H7 (cell line): ENCODE measurements around the gene HSDL1. TPM values are rescaled to one million over a fixed set of nuclear protein-coding genes. Genes with fewer than 3 reads are reported as not detected.

Experiments
- DNase-seq: peaks from one replicate; pipeline ENCODE4 v3.0.0; 2012
- H3K27me3 ChIP-seq: 2 replicates; pipeline ENCODE4 v1.6.0; 2011; ENCODE audit warnings: mild to moderate bottlenecking, low read length; ENCODE audit not compliant: control insufficient read depth, insufficient read depth
- H3K36me3 ChIP-seq: replicated peaks from 2 replicates; pipeline ENCODE4 v1.5.1; 2011; ENCODE audit warnings: low read length; ENCODE audit not compliant: control insufficient read depth, insufficient read depth
- H3K4me3 ChIP-seq: 2 replicates; pipeline ENCODE4 v1.5.1; 2011; ENCODE audit warnings: low read depth, mild to moderate bottlenecking, control low read depth, low read length, moderate library complexity; ENCODE audit not compliant: insufficient read depth
- total RNA-seq: library from RNA; depleted of rRNA; stranded (reverse); fragments of >200 nt; shearing (Covaris generic); gene quantifications from 2 replicates; pipeline ENCODE4 v1.2.3, GENCODE V29; 2014

Gene HSDL1
- total RNA-seq, 1 experiment from 2014 or later: 44.5 TPM

DNA sequence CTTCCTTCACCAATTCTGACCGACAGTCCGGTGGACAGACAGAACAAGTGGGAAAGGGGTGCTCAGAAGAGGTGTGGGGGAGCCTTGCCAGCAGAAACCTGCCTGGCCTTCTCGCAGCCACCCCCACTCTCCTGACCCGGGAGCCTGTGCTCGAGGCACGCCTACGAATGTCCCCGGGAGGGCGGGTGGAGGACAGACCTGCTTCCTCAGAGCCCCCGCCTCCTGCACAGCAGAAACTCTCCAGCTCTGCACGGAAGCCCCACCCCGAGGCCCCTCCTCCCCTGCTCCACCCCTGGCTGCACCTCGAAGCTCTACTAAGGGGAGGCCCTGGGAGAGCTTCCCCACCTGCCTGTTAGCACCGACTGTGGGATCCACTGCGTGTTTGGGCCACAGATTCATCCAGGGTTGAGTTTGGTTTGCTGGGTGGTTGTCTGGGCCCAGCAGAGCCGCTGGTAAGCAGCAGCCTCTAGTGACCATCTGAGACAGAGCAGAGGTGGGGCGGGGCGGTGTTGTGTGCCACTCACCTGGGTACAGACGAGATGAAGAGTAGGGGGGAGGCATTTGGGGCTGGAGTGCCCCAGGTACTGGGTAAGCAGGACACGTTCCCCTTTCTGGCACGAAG, 35.7 kb upstream of the HSDL1 start:
- peak; percentile 43 for DNase-seq
- peaks cover 23% of the 10 kb centered on the region for H3K36me3 ChIP-seq
- H3K27me3 ChIP-seq: no peaks in the 10 kb centered on the region
- no peak overlapping the region for H3K4me3 ChIP-seq

DNA sequence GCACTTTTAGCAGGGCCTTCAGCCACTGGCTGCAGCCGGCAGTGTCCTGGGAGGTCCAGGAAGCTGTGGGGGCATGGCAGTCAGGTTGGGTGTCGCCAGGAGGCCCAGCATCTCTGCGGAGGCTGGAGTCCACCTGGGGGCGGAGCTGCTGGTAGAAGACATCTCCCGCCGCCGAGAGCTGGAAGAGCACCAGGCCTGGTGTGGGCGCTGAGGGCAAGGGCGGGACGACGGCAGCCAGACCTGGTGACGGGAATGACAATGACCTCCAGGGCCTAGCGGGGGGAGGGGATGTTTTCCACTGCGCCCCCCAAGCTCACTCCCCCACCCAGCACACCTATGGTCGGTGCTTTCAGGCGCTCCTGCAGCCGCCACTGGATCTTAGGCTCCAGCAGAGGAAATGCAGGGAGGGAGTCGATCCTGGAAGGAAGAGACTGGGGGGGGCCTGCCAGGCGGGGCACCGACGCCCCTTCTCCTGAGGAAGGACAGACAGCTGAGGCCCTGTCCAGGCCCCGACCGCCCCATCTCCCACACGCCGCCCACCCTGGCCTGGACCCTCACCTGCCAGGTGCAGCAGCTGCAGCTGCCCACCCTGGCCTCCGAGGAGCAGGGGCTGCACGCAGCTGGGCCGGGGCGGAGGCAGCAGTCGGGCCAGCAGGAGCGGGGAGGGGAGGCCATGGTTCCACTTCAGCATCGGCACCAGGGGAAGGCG, 34.8 kb upstream of the HSDL1 start:
- DNase-seq: peak; percentile 44
- H3K4me3 ChIP-seq: no peak overlapping the region
- H3K27me3 ChIP-seq: no peaks in the 10 kb centered on the region
- H3K36me3 ChIP-seq: peaks cover 23% of the 10 kb centered on the region

DNA sequence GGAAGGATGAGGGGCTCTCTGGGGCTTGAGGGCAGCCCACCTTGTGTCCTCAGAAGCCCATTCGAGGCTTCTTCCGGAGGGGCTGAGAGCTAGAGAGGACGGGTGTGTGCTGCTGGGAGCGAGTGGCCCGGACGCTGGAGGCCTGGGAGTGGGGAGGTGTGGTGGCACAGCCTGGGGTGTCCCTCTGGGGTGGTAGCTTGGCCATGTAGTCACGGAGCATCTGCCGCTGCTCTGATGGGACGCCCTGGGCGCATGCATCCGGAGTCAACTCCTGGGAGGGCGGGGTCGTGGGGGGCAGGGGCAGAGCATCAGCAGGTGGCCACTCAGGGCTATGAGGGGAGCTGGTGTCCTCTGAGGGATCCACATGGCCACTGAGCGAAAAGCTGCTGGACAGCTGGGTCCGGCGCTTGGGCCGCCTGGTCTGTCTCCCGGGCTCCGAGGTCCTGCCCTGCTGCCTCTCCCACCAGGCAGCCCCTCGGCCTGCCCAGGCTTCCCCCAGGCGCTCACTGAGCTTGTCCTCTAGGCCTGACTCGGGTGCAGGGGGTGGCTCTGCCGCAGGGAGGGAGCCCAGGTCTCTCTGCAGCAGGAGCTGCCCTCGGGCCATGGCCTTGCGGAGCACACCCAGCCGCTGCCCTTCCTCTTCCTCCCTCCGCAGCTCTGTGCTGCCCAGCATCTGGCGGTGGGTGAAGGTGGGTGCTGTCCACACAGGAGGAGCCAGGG, 34.1 kb upstream of the HSDL1 start:
- peaks cover 22% of the 10 kb centered on the region for H3K36me3 ChIP-seq
- peak; percentile 43 for DNase-seq
- H3K4me3 ChIP-seq: no peak overlapping the region
- no peaks in the 10 kb centered on the region for H3K27me3 ChIP-seq

GRCh38 chr16:84178146-84178765, 33.3 kb upstream of the HSDL1 start:
- DNase-seq: no peak
- H3K27me3 ChIP-seq: no peaks in the 10 kb centered on the region
- no peak overlapping the region for H3K4me3 ChIP-seq
- peaks cover 18% of the 10 kb centered on the region for H3K36me3 ChIP-seq

DNA sequence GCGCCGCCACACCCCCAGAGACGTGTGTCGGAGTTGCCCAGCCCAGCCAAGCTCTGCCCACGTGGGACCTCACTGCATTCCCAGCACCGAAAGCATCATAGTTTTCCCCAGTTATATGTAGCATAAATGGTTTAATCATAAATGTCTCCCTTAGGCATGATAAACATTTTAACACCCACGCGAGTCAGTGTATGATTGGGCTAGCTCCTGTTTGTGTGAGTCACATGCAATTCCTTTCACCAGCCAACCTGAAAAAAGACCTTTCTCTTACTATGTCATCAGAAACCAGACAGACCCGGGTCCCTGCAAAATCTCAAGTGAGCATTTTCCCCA, 32.7 kb upstream of the HSDL1 start:
- Histone ChIP-seq H3K36me3 (peaks cover 15% of the 10 kb centered on the region), H3K4me3 (no peak overlapping the region), H3K27me3 (no peaks in the 10 kb centered on the region)
- no peak for DNase-seq

GRCh38 chr16:84176192-84177053, 31.4 kb upstream of the HSDL1 start:
- H3K27me3 ChIP-seq: no peaks in the 10 kb centered on the region
- H3K36me3 ChIP-seq: peaks cover 8% of the 10 kb centered on the region
- peak; percentile 45 for DNase-seq
- H3K4me3 ChIP-seq: no peak overlapping the region

GRCh38 chr16:84175350-84176081, 30.5 kb upstream of the HSDL1 start:
- Histone ChIP-seq H3K36me3 (peaks cover 5% of the 10 kb centered on the region; the same call in 1 of the 2 replicates), H3K4me3 (no peak overlapping the region), H3K27me3 (no peaks in the 10 kb centered on the region)
- peak; percentile 84 for DNase-seq

DNA sequence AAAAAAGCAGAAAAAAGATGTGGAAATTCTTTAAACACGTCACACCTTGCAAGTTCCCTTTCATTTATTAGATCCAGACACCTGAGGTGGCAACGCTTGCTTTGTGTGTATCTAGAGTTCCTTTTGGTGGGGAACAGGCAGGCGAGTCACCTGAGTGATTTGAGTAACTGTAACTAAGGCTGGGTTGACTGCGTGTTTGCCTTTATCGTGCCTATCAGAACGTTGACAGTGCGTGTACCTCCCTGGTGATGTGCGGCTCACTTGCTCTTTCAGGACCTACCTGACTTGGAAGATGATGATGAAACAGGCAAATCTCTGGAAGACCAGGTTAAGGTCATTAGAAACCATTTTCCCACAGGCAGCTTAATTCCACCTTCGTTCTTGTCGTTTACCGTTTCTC, 29.4 kb upstream of the HSDL1 start:
- no peak for DNase-seq
- H3K27me3 ChIP-seq: no peaks in the 10 kb centered on the region
- H3K4me3 ChIP-seq: no peak overlapping the region
- H3K36me3 ChIP-seq: peaks cover 5% of the 10 kb centered on the region; the same call in 1 of the 2 replicates

DNA sequence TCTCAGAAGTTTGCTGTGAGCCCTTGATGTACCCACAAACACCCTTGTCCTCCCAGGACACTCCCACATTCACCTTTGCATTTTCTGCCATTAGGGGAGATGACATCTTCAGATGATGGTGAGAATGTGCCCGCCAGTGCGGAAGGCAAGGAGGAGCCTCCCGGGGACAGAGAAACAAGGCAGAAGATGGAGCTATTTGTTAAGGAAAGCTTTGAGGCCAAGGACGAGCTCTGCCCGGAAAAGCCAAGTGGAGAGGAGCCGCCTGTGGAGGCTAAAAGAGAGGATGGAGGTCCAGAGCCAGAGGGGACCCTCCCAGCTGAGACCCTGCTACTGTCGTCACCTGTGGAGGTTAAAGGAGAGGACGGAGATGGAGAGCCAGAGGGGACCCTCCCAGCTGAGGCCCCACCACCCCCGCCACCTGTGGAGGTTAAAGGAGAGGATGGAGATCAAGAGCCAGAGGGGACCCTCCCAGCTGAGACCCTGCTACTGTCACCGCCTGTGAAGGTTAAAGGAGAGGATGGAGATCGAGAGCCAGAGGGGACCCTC, 24.9 kb upstream of the HSDL1 start:
- H3K36me3 ChIP-seq: no peaks in the 10 kb centered on the region
- no peak for DNase-seq
- H3K27me3 ChIP-seq: no peaks in the 10 kb centered on the region
- no peak overlapping the region for H3K4me3 ChIP-seq

DNA sequence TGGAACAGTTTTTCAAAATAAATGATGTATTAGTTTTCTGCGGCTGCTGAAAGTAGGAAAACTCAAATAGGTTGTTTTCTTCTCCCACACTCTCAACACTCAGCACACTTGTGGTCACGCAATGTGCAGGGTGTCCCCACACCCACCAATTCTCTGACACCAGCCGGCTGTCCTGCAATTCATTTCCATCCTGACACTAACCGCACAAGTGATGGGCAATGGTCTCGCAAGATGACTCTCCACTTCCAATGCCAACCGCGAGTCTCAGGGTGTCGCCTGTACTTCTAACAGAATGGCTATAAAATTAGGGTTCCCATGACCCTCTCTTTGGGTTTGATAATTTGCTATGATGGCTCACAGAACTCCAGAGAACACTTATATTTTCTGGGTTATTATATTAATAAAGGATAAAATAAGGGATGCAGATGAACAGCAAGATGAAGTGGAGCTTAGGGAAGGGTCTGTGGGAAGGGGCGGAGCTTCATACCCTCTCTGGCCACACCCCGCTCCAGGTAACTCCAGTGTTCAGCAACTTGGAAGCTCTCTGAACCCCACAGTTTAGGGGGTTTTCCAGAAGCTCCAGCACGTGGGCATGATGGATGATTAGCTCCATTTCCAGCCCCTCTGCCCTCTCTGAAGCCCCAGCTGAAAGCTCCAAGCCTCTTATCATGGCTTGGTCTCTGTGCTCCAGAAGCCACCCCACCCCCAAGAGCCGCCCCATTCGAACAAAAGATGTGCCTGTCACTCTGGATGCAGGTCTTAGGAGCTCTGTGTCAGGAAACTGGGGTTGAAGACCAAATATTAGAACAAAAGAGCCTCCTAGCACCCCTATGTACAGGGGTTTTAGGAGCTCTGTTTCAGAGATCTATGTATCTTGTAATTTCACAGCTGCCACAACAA, 22.1 kb upstream of the HSDL1 start:
- Histone ChIP-seq H3K4me3 (no peak overlapping the region), H3K27me3 (no peaks in the 10 kb centered on the region), H3K36me3 (no peaks in the 10 kb centered on the region)
- DNase-seq: peak; percentile 71

DNA sequence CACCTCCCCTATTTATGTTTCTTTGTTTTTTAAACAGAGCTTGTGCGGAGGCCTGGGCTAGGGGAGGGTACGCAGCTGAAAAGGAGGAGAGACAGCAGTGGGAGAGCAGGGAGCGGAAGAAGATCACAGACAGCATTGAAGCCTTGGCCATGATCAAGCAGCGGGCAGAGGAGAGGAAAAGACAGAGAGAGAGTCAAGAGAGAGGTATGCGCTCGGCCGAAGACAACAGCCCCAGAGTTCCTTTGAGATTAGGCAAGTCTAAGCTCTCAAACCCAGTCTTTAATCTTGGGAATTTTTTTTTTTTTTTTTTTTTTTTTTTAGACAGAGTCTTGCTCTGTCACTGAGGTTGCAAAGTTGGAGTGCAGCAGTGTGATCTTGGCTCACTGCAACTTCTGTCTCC, 20.8 kb upstream of the HSDL1 start:
- Histone ChIP-seq H3K27me3 (no peaks in the 10 kb centered on the region), H3K4me3 (no peak overlapping the region), H3K36me3 (no peaks in the 10 kb centered on the region)
- no peak for DNase-seq

DNA sequence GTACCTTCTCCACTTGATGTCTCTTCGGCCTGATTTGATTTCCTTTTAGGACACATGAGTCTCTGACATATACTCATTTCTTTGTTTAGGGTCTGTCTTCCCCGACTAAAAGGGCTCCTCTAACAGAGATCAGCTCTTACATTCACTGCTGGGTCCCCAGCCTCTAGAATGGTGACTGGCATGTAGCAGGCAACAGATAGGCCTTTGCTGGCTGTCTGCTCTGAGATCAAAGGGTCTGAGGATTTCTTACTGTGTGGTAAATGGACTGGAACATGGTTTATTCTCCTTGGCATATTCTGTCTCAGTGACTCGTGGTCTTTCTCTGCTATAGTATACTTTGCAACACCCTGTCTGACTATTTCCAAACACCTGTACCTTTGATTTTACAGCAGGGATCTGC, 16.8 kb upstream of the HSDL1 start:
- no peaks in the 10 kb centered on the region for H3K27me3 ChIP-seq
- no peak for DNase-seq
- H3K4me3 ChIP-seq: no peak overlapping the region
- H3K36me3 ChIP-seq: no peaks in the 10 kb centered on the region

DNA sequence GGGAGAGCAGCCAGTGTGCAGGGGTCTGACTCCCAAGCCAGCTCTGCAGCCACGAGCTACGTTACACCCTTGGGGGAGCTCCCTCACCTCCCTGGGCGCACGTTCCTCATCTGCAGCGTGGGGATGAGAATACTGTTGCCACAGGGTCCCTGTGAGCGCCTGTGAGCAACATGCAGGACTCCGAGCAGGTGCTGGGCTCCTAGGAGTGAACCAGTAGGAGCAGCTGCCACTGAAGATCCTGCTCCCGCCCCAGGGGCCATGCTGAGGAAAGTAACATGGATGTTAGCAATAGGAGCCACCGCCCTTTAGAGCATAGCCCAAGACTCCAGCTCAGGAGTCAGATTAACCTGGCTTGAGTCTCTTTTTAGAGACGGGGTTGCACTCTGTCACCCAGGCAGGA, 16.1 kb upstream of the HSDL1 start:
- no peak for DNase-seq
- no peaks in the 10 kb centered on the region for H3K27me3 ChIP-seq
- H3K4me3 ChIP-seq: no peak overlapping the region
- no peaks in the 10 kb centered on the region for H3K36me3 ChIP-seq
